SK-N-SH (cell line): ENCODE data around the gene HSPA1L. TPM values are rescaled to one million over a fixed set of nuclear protein-coding genes. Genes with fewer than 3 reads are reported as not detected.

Source experiments
- CTCF ChIA-PET: fragments of 300-600, 350-600 bp; formaldehyde crosslinking; extraction: SDS; loops from one replicate; lab custom pipeline; 2021; lab: Yijun Ruan, JAX
- POLR2A ChIA-PET: fragments of 350-600 bp; sonication (Branson Sonifier 250); formaldehyde crosslinking; extraction: SDS; loops from one replicate; lab custom pipeline; 2020; ENCODE audit warnings: antibody characterized with exemption, inconsistent platforms; lab: Yijun Ruan, JAX
- DNase-seq: peaks from one replicate; pipeline ENCODE4 v3.0.0; 2012
- H2AFZ ChIP-seq: fragments of 200-600 bp; sonication (generic); 2 replicates; pipeline ENCODE4 v1.8.1; 2016; ENCODE audit warnings: antibody characterized with exemption, mild to moderate bottlenecking, low read depth
- H3F3A ChIP-seq: fragments of 200-600 bp; sonication (generic); replicated peaks from 2 replicates; pipeline ENCODE3; 2016; ENCODE audit warnings: antibody characterized with exemption, mild to moderate bottlenecking; ENCODE audit not compliant: insufficient read depth
- H3K27ac ChIP-seq, 2 experiments: fragments of 200-500 bp in 1 of 2; fragments of 200-600 bp in 1 of 2; sonication (Bioruptor generic) in 1 of 2; sonication (generic), shearing (Covaris generic) in 1 of 2; 2 replicates each; pipeline versions ENCODE4 v1.5.1 to v1.6.1; 2014 to 2016; ENCODE audit warnings: low read depth in 2 of 2, inconsistent platforms in 1 of 2, low read length in 1 of 2, mild to moderate bottlenecking in 1 of 2, mixed read lengths in 1 of 2
- H3K27me3 ChIP-seq: fragments of 200-600 bp; sonication (generic), shearing (Covaris generic); 2 replicates; pipeline ENCODE4 v1.6.1; 2016; ENCODE audit warnings: mixed run types; ENCODE audit not compliant: insufficient read depth
- H3K36me3 ChIP-seq, 2 experiments: fragments of 200-500 bp in 1 of 2; fragments of 200-600 bp in 1 of 2; sonication (Bioruptor generic) in 1 of 2; sonication (generic) in 1 of 2; replicated peaks in 1 of 2; 2 replicates each; pipeline versions ENCODE3 to v1.5.1; 2014 to 2016; ENCODE audit warnings: low read length in 1 of 2, mild to moderate bottlenecking in 1 of 2; ENCODE audit not compliant: insufficient read depth in 2 of 2, control insufficient read depth in 1 of 2
- H3K4me1 ChIP-seq, 2 experiments: fragments of 200-500 bp in 1 of 2; fragments of 200-600 bp in 1 of 2; sonication (Bioruptor generic) in 1 of 2; sonication (generic), shearing (Covaris generic) in 1 of 2; 2 replicates each; pipeline versions ENCODE4 v1.5.1 to v1.6.1; 2014 to 2016; ENCODE audit warnings: low read depth in 1 of 2, low read length in 1 of 2, mixed run types in 1 of 2; ENCODE audit not compliant: insufficient read depth in 2 of 2, control insufficient read depth in 1 of 2
- H3K4me2 ChIP-seq: fragments of 200-600 bp; sonication (generic), shearing (Covaris generic); 2 replicates; pipeline ENCODE4 v1.6.1; 2017; ENCODE audit warnings: mixed run types
- H3K4me3 ChIP-seq, 2 experiments: fragments of 200-500 bp in 1 of 2; fragments of 200-600 bp in 1 of 2; sonication (Bioruptor generic) in 1 of 2; sonication (generic), shearing (Covaris generic) in 1 of 2; 2 replicates each; pipeline versions ENCODE4 v1.5.1 to v1.8.1; 2014 to 2016; ENCODE audit warnings: low read depth in 2 of 2, inconsistent platforms in 1 of 2, low read length in 1 of 2, mild to moderate bottlenecking in 1 of 2, mixed read lengths in 1 of 2, moderate library complexity in 1 of 2
- H3K79me2 ChIP-seq: fragments of 200-600 bp; sonication (generic); 2 replicates; pipeline ENCODE4 v1.8.1; 2017; ENCODE audit warnings: mild to moderate bottlenecking; ENCODE audit not compliant: insufficient read depth
- H3K9ac ChIP-seq: fragments of 200-600 bp; sonication (generic); 2 replicates; pipeline ENCODE4 v1.6.1; 2017; ENCODE audit warnings: mixed run types
- H3K9me2 ChIP-seq: fragments of 200-600 bp; sonication (generic); 2 replicates; pipeline ENCODE4 v1.6.1; 2017; ENCODE audit warnings: mixed run types
- H3K9me3 ChIP-seq: fragments of 200-600 bp; sonication (generic); 2 replicates; pipeline ENCODE4 v1.6.1; 2017; ENCODE audit warnings: mixed run types, mild to moderate bottlenecking, moderate library complexity
- H4K20me1 ChIP-seq: fragments of 200-600 bp; sonication (generic); 2 replicates; pipeline ENCODE4 v1.6.1; 2017; ENCODE audit warnings: mild to moderate bottlenecking, mixed run types; ENCODE audit not compliant: insufficient read depth
- CHD2 ChIP-seq: fragments of 150-350 bp; IDR thresholded peaks from 2 replicates; pipeline ENCODE4 v1.6.1; 2018; ENCODE audit warnings: low read length; ENCODE audit not compliant: partially characterized antibody
- CTCF ChIP-seq: fragments of 200-600 bp; sonication (generic); IDR thresholded peaks from 2 replicates; pipeline ENCODE4 v1.6.1; 2017; ENCODE audit warnings: antibody characterized with exemption, mild to moderate bottlenecking, moderate library complexity
- EP300 ChIP-seq, 2 experiments: IDR thresholded peaks; 2 replicates each; pipeline versions ENCODE4 v1.4.0 to v1.6.1; 2012; ENCODE audit warnings: borderline replicate concordance in 1 of 2, low read depth in 1 of 2, low read length in 1 of 2
- EZH2phosphoT487 ChIP-seq: fragments of 200-600 bp; sonication (generic); IDR thresholded peaks from 2 replicates; pipeline ENCODE4 v1.6.1; 2017; ENCODE audit warnings: low read depth, mixed run types, mild to moderate bottlenecking, antibody characterized with exemption, moderate library complexity, borderline replicate concordance
- FOXJ3 ChIP-seq: sonication (generic); formaldehyde crosslinking; IDR thresholded peaks from 2 replicates; pipeline ENCODE4 v1.5.1; 2020; ENCODE audit warnings: mild to moderate bottlenecking, missing genetic modification reagents
- GABPA ChIP-seq: IDR thresholded peaks from 2 replicates; pipeline ENCODE4 v1.4.0; 2012; ENCODE audit warnings: low read depth, mild to moderate bottlenecking
- GATA2 ChIP-seq: sonication (generic); formaldehyde crosslinking; IDR thresholded peaks from 2 replicates; pipeline ENCODE4 v1.5.0; 2020; ENCODE audit warnings: mild to moderate bottlenecking, missing genetic modification reagents
- JUND ChIP-seq: IDR thresholded peaks from 2 replicates; pipeline ENCODE4 v1.4.0; 2012
- MAX ChIP-seq: IDR thresholded peaks from 2 replicates; pipeline ENCODE4 v1.4.0; 2012; ENCODE audit warnings: low read depth
- NFIC ChIP-seq: IDR thresholded peaks from 2 replicates; pipeline ENCODE4 v1.4.0; 2012; ENCODE audit warnings: borderline replicate concordance
- PBX3 ChIP-seq: IDR thresholded peaks from 2 replicates; pipeline ENCODE4; 2012
- POLR2AphosphoS5 ChIP-seq: IDR thresholded peaks from 2 replicates; pipeline ENCODE4 v1.6.1; 2012; ENCODE audit warnings: low read depth, low read length
- RAD21 ChIP-seq: IDR thresholded peaks from 2 replicates; pipeline ENCODE4 v1.6.1; 2012; ENCODE audit warnings: mild to moderate bottlenecking, low read length
- RCOR1 ChIP-seq: fragments of 150-350 bp; IDR thresholded peaks from 2 replicates; pipeline ENCODE4 v1.6.1; 2017; ENCODE audit warnings: antibody characterized with exemption, low read length
- RFX5 ChIP-seq: IDR thresholded peaks from 2 replicates; pipeline ENCODE4 v1.6.1; 2012; ENCODE audit warnings: mild to moderate bottlenecking, improper control_type of control experiment, low read length
- RXRA ChIP-seq: IDR thresholded peaks from 2 replicates; pipeline ENCODE4 v1.4.0; 2012; ENCODE audit warnings: low read depth, mild to moderate bottlenecking, borderline replicate concordance
- SIN3A ChIP-seq: IDR thresholded peaks from 2 replicates; pipeline ENCODE4 v1.6.1; 2012; ENCODE audit warnings: low read depth, mild to moderate bottlenecking, low read length, moderate library complexity, borderline replicate concordance
- SMC3 ChIP-seq: IDR thresholded peaks from 2 replicates; pipeline ENCODE4 v1.6.1; 2012; ENCODE audit warnings: low read depth, low read length, improper control_type of control experiment
- USF2 ChIP-seq: fragments of 150-350 bp; IDR thresholded peaks from 2 replicates; pipeline ENCODE4 v1.6.1; 2017; ENCODE audit warnings: antibody characterized with exemption, low read length, low read depth, borderline replicate concordance
- YY1 ChIP-seq: IDR thresholded peaks from 2 replicates; pipeline ENCODE4 v1.4.0; 2012; ENCODE audit warnings: low read depth, mild to moderate bottlenecking
- ZBTB33 ChIP-seq: IDR thresholded peaks from 2 replicates; pipeline ENCODE4 v1.4.0; 2012; ENCODE audit warnings: low read depth, borderline replicate concordance
- WGBS: methylation state at CpG from one replicate; pipeline ENCODE4 v1.1.6; 2017; ENCODE audit warnings: low lambda C conversion rate; 5-methylcytosine and 5-hydroxymethylcytosine counted together
- polyA plus RNA-seq, 3 experiments: library from polyadenylated mRNA; depleted of rRNA; stranded (reverse); fragments of >200 nt; gene quantifications; 2 replicates each; pipeline ENCODE4 v1.2.3, GENCODE V29; 2012

The HSPA1L gene
- polyA plus RNA-seq, 1 of the 3 experiments (the other 2 are of a cell fraction): 0.69 TPM

GRCh38 chr6:31834367-31835250, 19.5 kb upstream of the HSPA1L start (continued):
- TF ChIP-seq RXRA (peak; percentile 23; the same call in 1 of the 2 replicates), RAD21 (no peak), EP300 (IDR thresholded peaks at IDR 0.05; ENCODE audit: borderline replicate concordance in 1 of 2, low read depth in 1 of 2, low read length in 1 of 2) (no peak), SMC3 (no peak), RCOR1 (0 out of 2 replicates have a peak, but pooled peaks have one; percentile 6), POLR2AphosphoS5 (peak; percentile 100), FOXJ3 (no peak), NFIC (no peak), YY1 (peak; percentile 94), CHD2 (no peak), PBX3 (peak; percentile 26; the same call in 1 of the 2 replicates), RFX5 (no peak), GABPA (no peak), JUND (no peak)

- POLR2A ChIA-PET: interaction anchor here (0.7 to 1.3 kb wide), 2 partner anchors 106 to 1140 kb away, joined by 3 read pairs; no protein-coding TSS in a partner anchor
- Histone ChIP-seq H3K4me2 (peak overlapping the region; percentile 80), H3K4me3 (peak overlapping the region in 1 of 2 experiments; percentile 71; a peak in 2 of 4 replicates), H3K79me2 (peaks cover 48% of the 10 kb centered on the region), H2AFZ (no peak overlapping the region), H3K4me1 (peaks cover 9 to 10% of the 10 kb centered on the region in 2 experiments; a peak in 2 of 4 replicates), H3F3A (peaks cover 18% of the 10 kb centered on the region), H3K9ac (no peak overlapping the region; the same call in 1 of the 2 replicates), H3K9me3 (no peaks in the 10 kb centered on the region), H3K27me3 (no peaks in the 10 kb centered on the region), H3K9me2 (no peaks in the 10 kb centered on the region), H4K20me1 (peaks cover 8% of the 10 kb centered on the region), H3K27ac (no peak overlapping the region), H3K36me3 (peaks cover 0 to 6% of the 10 kb centered on the region in 2 experiments)
- TF ChIP-seq USF2 (no peak), RFX5 (no peak), POLR2AphosphoS5 (no peak), GATA2 (CRISPR knock-in tag) (no peak), RXRA (no peak), JUND (no peak), CTCF (no peak), ZBTB33 (no peak), FOXJ3 (no peak), MAX (no peak), SIN3A (no peak), EZH2phosphoT487 (no peak), NFIC (no peak)
- 89% methylated on average over 15 of the region's 15 CpGs for WGBS
- no peak for DNase-seq
- CTCF ChIA-PET: interaction anchor here (1.2 to 2.8 kb wide), 8 partner anchors 18 to 233 kb away, joined by 5 to 45 read pairs (median 16); partner anchors contain the start of genes CLIC1, DDAH2, HSPA1A and HSPA1L
These were observed 16.5 kb upstream of the HSPA1L start for GRCh38 chr6:31831350-31832215.
